SK-N-SH treated with all-trans-retinoic acid at 6 μM for 48 hours (cell line): ENCODE results near the gene S100A4.

ENCODE experiments used
- CSDC2 ChIP-seq: fragments of 250-450 bp; sonication (Bioruptor Pico); IDR thresholded peaks from 2 replicates; pipeline ENCODE4 v1.5.0; 2020; ENCODE audit warnings: mild to moderate bottlenecking, moderate library complexity
- OSR1 ChIP-seq: fragments of 250-450 bp; sonication (Bioruptor Pico); IDR thresholded peaks from 2 replicates; pipeline ENCODE4 v1.8.0; 2022; ENCODE audit warnings: moderate library complexity, mild to moderate bottlenecking, inconsistent platforms
- TF ChIP-seq, protein P1 (sequence below): fragments of 250-450 bp; sonication (Bioruptor Pico); IDR thresholded peaks from 2 replicates; pipeline ENCODE4 v1.8.0; 2020; ENCODE audit warnings: mild to moderate bottlenecking, moderate library complexity, borderline replicate concordance

DNA sequence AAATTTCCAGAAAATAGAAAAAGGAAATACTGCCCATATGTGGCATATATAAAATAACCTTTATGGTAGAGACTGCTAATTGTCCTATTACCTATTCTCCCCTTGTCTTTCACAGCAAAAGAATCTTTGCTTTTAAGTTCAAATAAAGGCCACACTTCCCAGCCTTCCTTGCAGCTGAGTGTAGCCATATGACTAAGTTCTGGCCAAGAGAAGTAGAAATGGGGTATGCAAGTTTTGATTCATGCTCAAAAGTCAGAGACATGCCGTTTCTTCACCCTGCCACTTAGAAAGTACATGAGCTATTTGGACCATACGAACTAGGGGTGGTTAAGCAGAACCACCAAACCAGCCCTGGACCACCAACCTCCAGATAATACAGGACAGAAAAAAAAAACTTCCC is 38.4 kb upstream of the S100A4 start:
- TF ChIP-seq CSDC2 (CRISPR knock-in tag) = no peak
- TF ChIP-seq, protein P1, sequence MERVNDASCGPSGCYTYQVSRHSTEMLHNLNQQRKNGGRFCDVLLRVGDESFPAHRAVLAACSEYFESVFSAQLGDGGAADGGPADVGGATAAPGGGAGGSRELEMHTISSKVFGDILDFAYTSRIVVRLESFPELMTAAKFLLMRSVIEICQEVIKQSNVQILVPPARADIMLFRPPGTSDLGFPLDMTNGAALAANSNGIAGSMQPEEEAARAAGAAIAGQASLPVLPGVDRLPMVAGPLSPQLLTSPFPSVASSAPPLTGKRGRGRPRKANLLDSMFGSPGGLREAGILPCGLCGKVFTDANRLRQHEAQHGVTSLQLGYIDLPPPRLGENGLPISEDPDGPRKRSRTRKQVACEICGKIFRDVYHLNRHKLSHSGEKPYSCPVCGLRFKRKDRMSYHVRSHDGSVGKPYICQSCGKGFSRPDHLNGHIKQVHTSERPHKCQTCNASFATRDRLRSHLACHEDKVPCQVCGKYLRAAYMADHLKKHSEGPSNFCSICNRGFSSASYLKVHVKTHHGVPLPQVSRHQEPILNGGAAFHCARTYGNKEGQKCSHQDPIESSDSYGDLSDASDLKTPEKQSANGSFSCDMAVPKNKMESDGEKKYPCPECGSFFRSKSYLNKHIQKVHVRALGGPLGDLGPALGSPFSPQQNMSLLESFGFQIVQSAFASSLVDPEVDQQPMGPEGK (CRISPR knock-in tag) = no peak
- no peak for TF ChIP-seq OSR1 (CRISPR knock-in tag)
